HepG2 (cell line): ENCODE results near the gene CLDND2. TPM values are rescaled to one million over a fixed set of nuclear protein-coding genes. Genes with fewer than 3 reads are reported as not detected.

Experiments
- BRCA1 ChIP-seq: sonication (generic); formaldehyde crosslinking; IDR thresholded peaks from 2 replicates; pipeline ENCODE4 v1.4.0; 2020; ENCODE audit warnings: missing genetic modification reagents
- CC2D1A ChIP-seq: sonication (generic); formaldehyde crosslinking; IDR thresholded peaks from 2 replicates; pipeline ENCODE4 v1.8.1; 2023; ENCODE audit warnings: mild to moderate bottlenecking, missing genetic modification reagents
- CEBPB ChIP-seq: IDR thresholded peaks from 2 replicates; pipeline ENCODE4 v1.6.1; 2011; ENCODE audit warnings: low read depth, low read length, improper control_type of control experiment, borderline replicate concordance
- ERF ChIP-seq: IDR thresholded peaks from 2 replicates; pipeline ENCODE4 v1.6.1; 2018; ENCODE audit warnings: missing biosample characterization, missing genetic modification reagents
- HNRNPH1 ChIP-seq: fragments of 200-400 bp; formaldehyde crosslinking; optimal IDR thresholded peaks from 2 replicates; pipeline ENCODE3; 2017; ENCODE audit warnings: mild to moderate bottlenecking, low read depth, low read length
- JUNB ChIP-seq: sonication (generic); formaldehyde crosslinking; IDR thresholded peaks from 2 replicates; pipeline ENCODE4 v1.8.0; 2022; ENCODE audit warnings: missing genetic modification reagents, mild to moderate bottlenecking, borderline replicate concordance
- MTA3 ChIP-seq: sonication (generic); formaldehyde crosslinking; IDR thresholded peaks from 2 replicates; pipeline ENCODE4 v1.4.0; 2020; ENCODE audit warnings: missing genetic modification reagents
- NFE2L1 ChIP-seq: sonication (generic); formaldehyde crosslinking; IDR thresholded peaks from 2 replicates; pipeline ENCODE4 v1.4.0; 2020; ENCODE audit warnings: missing genetic modification reagents, mild to moderate bottlenecking, borderline replicate concordance
- PTBP1 ChIP-seq: fragments of 200-400 bp; formaldehyde crosslinking; IDR thresholded peaks from 2 replicates; pipeline ENCODE4 v1.6.1; 2018; ENCODE audit warnings: low read length, low read depth; ENCODE audit not compliant: poor library complexity, severe bottlenecking
- RBFOX2 ChIP-seq: fragments of 200-400 bp; formaldehyde crosslinking; IDR thresholded peaks from 2 replicates; pipeline ENCODE4 v1.6.1; 2017; ENCODE audit warnings: low read depth, mild to moderate bottlenecking, low read length
- SAP130 ChIP-seq: IDR thresholded peaks from 2 replicates; pipeline ENCODE4 v1.6.1; 2016; ENCODE audit warnings: low read depth
- TRIM24 ChIP-seq: sonication (generic); formaldehyde crosslinking; IDR thresholded peaks from 2 replicates; pipeline ENCODE4 v1.8.0; 2022; ENCODE audit warnings: mild to moderate bottlenecking, missing genetic modification reagents
- ZNF766 ChIP-seq: sonication (generic); formaldehyde crosslinking; IDR thresholded peaks from 2 replicates; pipeline ENCODE4 v1.5.0; 2020; ENCODE audit warnings: missing genetic modification reagents, borderline replicate concordance
- ZNF768 ChIP-seq: sonication (generic); formaldehyde crosslinking; IDR thresholded peaks from 2 replicates; pipeline ENCODE4 v1.4.0; 2020; ENCODE audit warnings: missing genetic modification reagents
- polyA plus RNA-seq, 8 experiments: library from polyadenylated mRNA; depleted of rRNA in 3 of 8; stranded (reverse) in 7 of 8; unstranded in 1 of 8; fragments of >200 nt; fragmentation: Illumina TruSeq in 4 of 8; extraction: Trizol in 4 of 8; gene quantifications; 2 replicates each; pipeline versions ENCODE4 v1.2.1 to v1.2.3, GENCODE V29; 2011 to 2016; ENCODE audit warnings: low read depth in 4 of 8, missing spikeins in 1 of 8, mixed read lengths in 1 of 8; ENCODE audit not compliant: insufficient read depth in 1 of 8
- total RNA-seq, 5 experiments: library from RNA; depleted of rRNA; stranded (reverse); fragments of >200 nt; fragmentation: Illumina TruSeq; extraction: Trizol; gene quantifications; 2 replicates each; pipeline ENCODE4 v1.2.3, GENCODE V29; 2016; ENCODE audit warnings: low read depth in 1 of 5
- TF ChIP-seq, protein P1 (sequence below): sonication (generic); formaldehyde crosslinking; IDR thresholded peaks from 2 replicates; pipeline ENCODE4 v1.5.0; 2020; ENCODE audit warnings: missing genetic modification reagents, mild to moderate bottlenecking, borderline replicate concordance
- TF ChIP-seq, protein P2 (sequence below): sonication (generic); formaldehyde crosslinking; IDR thresholded peaks from 2 replicates; pipeline ENCODE4 v1.5.1; 2020; ENCODE audit warnings: mild to moderate bottlenecking, missing genetic modification reagents, moderate library complexity
- TF ChIP-seq, protein P3 (sequence below): sonication (generic); formaldehyde crosslinking; IDR thresholded peaks from 2 replicates; pipeline ENCODE4 v1.8.1; 2023; ENCODE audit warnings: missing genetic modification reagents, inconsistent platforms, borderline replicate concordance
- TF ChIP-seq, protein P4 (sequence below): sonication (generic); formaldehyde crosslinking; IDR thresholded peaks from 2 replicates; pipeline ENCODE4 v1.5.0; 2020; ENCODE audit warnings: mild to moderate bottlenecking, missing genetic modification reagents
- TF ChIP-seq, protein P5 (sequence below): sonication (generic); formaldehyde crosslinking; IDR thresholded peaks from 2 replicates; pipeline ENCODE4 v1.8.1; 2023; ENCODE audit warnings: mild to moderate bottlenecking, moderate library complexity, missing genetic modification reagents

The CLDND2 gene
- total and polyA plus RNA-seq, 2 of the 13 experiments (the other 11 are each of a cell fraction or from before 2014, with no cell fraction given), result 0.84 to 1.8 TPM

DNA sequence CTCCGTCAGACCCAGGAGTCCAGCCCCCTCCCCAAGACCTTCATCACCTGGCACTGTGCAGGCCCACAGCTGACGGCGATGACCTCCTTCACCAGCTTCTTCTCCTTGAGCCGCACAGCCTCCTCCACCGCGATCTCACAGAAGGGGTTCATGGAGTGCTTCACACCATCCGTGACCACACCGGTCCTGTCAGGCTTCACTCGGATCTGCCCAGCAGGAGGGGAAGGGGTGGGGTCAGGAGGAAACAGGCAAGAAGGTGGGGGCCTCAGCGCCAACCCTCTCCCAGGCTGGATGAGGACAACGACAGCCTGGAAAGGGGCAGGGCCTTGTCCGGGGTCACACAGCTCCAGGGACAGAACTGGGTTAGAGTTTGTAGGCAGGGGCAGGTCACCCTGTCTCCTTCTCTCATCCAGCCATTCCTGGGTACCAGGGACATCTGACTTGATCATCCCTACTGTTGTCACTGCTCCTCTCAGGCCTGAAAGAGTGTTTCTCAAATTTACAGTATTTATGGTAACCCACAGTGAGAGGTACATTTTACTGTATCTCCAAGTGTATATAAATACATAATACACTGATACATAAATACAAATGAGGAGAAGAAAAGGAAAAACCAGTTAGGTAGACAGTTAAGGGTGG lies 14.6 kb downstream of the CLDND2 start (continued):
- TF ChIP-seq, protein P1, sequence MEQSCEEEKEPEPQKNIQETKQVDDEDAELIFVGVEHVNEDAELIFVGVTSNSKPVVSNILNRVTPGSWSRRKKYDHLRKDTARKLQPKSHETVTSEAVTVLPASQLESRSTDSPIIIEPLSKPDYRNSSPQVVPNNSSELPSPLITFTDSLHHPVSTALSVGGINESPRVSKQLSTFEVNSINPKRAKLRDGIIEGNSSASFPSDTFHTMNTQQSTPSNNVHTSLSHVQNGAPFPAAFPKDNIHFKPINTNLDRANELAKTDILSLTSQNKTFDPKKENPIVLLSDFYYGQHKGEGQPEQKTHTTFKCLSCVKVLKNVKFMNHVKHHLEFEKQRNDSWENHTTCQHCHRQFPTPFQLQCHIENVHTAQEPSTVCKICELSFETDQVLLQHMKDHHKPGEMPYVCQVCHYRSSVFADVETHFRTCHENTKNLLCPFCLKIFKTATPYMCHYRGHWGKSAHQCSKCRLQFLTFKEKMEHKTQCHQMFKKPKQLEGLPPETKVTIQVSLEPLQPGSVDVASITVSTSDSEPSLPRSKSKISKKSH (CRISPR knock-in tag), result 0 out of 2 replicates have a peak, but pooled peaks have one; percentile 37
- TF ChIP-seq PTBP1 (peak; percentile 83), CC2D1A (CRISPR knock-in tag) (0 out of 2 replicates have a peak, but pooled peaks have one; percentile 33), HNRNPH1 (peak; percentile 41), RBFOX2 (peak; percentile 81), ZNF768 (CRISPR knock-in tag) (peak; percentile 74), ERF (CRISPR knock-in tag) (no peak), CEBPB (no peak), BRCA1 (CRISPR knock-in tag) (no peak), ZNF766 (CRISPR knock-in tag) (peak; percentile 28; the same call in 1 of the 2 replicates), JUNB (CRISPR knock-in tag) (no peak), MTA3 (CRISPR knock-in tag) (no peak), SAP130 (peak; percentile 73; the same call in 1 of the 2 replicates), NFE2L1 (no peak), TRIM24 (CRISPR knock-in tag) (no peak)
- TF ChIP-seq, protein P2, sequence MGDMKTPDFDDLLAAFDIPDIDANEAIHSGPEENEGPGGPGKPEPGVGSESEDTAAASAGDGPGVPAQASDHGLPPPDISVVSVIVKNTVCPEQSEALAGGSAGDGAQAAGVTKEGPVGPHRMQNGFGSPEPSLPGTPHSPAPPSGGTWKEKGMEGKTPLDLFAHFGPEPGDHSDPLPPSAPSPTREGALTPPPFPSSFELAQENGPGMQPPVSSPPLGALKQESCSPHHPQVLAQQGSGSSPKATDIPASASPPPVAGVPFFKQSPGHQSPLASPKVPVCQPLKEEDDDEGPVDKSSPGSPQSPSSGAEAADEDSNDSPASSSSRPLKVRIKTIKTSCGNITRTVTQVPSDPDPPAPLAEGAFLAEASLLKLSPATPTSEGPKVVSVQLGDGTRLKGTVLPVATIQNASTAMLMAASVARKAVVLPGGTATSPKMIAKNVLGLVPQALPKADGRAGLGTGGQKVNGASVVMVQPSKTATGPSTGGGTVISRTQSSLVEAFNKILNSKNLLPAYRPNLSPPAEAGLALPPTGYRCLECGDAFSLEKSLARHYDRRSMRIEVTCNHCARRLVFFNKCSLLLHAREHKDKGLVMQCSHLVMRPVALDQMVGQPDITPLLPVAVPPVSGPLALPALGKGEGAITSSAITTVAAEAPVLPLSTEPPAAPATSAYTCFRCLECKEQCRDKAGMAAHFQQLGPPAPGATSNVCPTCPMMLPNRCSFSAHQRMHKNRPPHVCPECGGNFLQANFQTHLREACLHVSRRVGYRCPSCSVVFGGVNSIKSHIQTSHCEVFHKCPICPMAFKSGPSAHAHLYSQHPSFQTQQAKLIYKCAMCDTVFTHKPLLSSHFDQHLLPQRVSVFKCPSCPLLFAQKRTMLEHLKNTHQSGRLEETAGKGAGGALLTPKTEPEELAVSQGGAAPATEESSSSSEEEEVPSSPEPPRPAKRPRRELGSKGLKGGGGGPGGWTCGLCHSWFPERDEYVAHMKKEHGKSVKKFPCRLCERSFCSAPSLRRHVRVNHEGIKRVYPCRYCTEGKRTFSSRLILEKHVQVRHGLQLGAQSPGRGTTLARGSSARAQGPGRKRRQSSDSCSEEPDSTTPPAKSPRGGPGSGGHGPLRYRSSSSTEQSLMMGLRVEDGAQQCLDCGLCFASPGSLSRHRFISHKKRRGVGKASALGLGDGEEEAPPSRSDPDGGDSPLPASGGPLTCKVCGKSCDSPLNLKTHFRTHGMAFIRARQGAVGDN (CRISPR knock-in tag), result peak; percentile 94
- TF ChIP-seq, protein P3, sequence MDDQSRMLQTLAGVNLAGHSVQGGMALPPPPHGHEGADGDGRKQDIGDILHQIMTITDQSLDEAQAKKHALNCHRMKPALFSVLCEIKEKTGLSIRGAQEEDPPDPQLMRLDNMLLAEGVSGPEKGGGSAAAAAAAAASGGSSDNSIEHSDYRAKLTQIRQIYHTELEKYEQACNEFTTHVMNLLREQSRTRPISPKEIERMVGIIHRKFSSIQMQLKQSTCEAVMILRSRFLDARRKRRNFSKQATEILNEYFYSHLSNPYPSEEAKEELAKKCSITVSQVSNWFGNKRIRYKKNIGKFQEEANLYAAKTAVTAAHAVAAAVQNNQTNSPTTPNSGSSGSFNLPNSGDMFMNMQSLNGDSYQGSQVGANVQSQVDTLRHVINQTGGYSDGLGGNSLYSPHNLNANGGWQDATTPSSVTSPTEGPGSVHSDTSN (CRISPR knock-in tag), result no peak
- TF ChIP-seq, protein P4, sequence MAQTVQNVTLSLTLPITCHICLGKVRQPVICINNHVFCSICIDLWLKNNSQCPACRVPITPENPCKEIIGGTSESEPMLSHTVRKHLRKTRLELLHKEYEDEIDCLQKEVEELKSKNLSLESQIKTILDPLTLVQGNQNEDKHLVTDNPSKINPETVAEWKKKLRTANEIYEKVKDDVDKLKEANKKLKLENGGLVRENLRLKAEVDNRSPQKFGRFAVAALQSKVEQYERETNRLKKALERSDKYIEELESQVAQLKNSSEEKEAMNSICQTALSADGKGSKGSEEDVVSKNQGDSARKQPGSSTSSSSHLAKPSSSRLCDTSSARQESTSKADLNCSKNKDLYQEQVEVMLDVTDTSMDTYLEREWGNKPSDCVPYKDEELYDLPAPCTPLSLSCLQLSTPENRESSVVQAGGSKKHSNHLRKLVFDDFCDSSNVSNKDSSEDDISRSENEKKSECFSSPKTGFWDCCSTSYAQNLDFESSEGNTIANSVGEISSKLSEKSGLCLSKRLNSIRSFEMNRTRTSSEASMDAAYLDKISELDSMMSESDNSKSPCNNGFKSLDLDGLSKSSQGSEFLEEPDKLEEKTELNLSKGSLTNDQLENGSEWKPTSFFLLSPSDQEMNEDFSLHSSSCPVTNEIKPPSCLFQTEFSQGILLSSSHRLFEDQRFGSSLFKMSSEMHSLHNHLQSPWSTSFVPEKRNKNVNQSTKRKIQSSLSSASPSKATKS (CRISPR knock-in tag), result no peak
- TF ChIP-seq, protein P5, sequence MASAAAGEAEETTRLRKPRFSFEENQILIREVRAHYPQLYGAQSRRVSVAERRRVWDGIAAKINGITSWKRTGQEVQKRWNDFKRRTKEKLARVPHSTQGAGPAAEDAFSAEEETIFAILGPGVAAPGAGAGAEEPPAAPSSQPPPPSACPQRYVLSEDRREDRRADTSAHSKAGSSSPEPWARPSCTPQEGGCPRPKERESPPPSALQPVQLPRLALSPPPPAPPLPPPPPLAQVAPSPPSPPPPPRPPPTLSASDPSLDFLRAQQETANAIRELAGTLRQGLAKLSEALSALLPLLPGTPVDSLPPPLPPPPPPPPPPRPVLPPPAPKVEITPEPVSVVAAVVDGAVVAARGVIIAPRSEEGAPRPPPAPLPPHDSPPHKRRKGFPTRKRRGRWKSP (CRISPR knock-in tag), result peak; percentile 67; the same call in 1 of the 2 replicates
